OCI-LY7 (cell line): ENCODE measurements around the gene TMEM131L. TPM values are rescaled to one million over a fixed set of nuclear protein-coding genes. Genes with fewer than 3 reads are reported as not detected.

Experiments used
- BruUV-seq: library from RNA; stranded (reverse); fragments of 400-500 nt; replicated peaks from 2 replicates; lab custom pipeline; 2021; lab: Mats Ljungman, UMichigan
- CTCF ChIA-PET: fragments of 300-600 bp; sonication (Branson Sonifier 250); formaldehyde crosslinking; loops from one replicate; lab custom pipeline; 2022; ENCODE audit warnings: antibody characterized with exemption; ENCODE audit not compliant: unreplicated experiment; lab: Charles Lee
- POLR2A ChIA-PET: fragments of 300-600 bp; sonication (Branson Sonifier 250); formaldehyde crosslinking; loops from one replicate; lab custom pipeline; 2022; ENCODE audit warnings: antibody characterized with exemption; lab: Charles Lee
- DNase-seq: peaks from one replicate; pipeline ENCODE4 v3.0.0-alpha.2; 2015; ENCODE audit warnings: low spot score
- H2AFZ ChIP-seq: fragments of 200-600 bp; sonication (generic), shearing (Covaris generic); 2 replicates; pipeline ENCODE4 v1.6.1; 2014; ENCODE audit warnings: mild to moderate bottlenecking, antibody characterized with exemption, low read length, moderate library complexity
- H3K27ac ChIP-seq: fragments of 200-600 bp; sonication (generic); 2 replicates; pipeline ENCODE4 v1.5.1; 2014; ENCODE audit warnings: mixed run types, low read depth, mild to moderate bottlenecking, moderate library complexity, low read length, inconsistent platforms; ENCODE audit not compliant: poor library complexity, severe bottlenecking
- H3K36me3 ChIP-seq: fragments of 200-600 bp; sonication (generic); 2 replicates; pipeline ENCODE4 v1.6.1; 2014; ENCODE audit warnings: mild to moderate bottlenecking, antibody characterized with exemption, low read length, moderate library complexity, mixed read lengths; ENCODE audit not compliant: insufficient read depth
- H3K4me1 ChIP-seq: fragments of 200-600 bp; sonication (generic); 2 replicates; pipeline ENCODE4 v1.5.1; 2014; ENCODE audit warnings: mild to moderate bottlenecking, low read length; ENCODE audit not compliant: insufficient read depth, poor library complexity, severe bottlenecking
- H3K4me2 ChIP-seq: fragments of 200-600 bp; sonication (generic); 2 replicates; pipeline ENCODE4 v1.6.1; 2014; ENCODE audit warnings: mild to moderate bottlenecking, low read length
- H3K4me3 ChIP-seq: fragments of 200-600 bp; sonication (generic); 2 replicates; pipeline ENCODE4 v1.5.1; 2014; ENCODE audit warnings: mild to moderate bottlenecking, low read depth, low read length; ENCODE audit not compliant: poor library complexity, severe bottlenecking
- H3K79me2 ChIP-seq: fragments of 200-600 bp; sonication (generic); 2 replicates; pipeline ENCODE4 v1.6.1; 2016; ENCODE audit warnings: low read depth, mild to moderate bottlenecking, low read length, moderate library complexity, mixed read lengths; ENCODE audit not compliant: insufficient read depth
- H3K9me2 ChIP-seq: fragments of 200-600 bp; sonication (generic); 2 replicates; pipeline ENCODE4 v1.6.1; 2016; ENCODE audit warnings: mild to moderate bottlenecking, low read length, mixed read lengths; ENCODE audit not compliant: insufficient read depth
- H3K9me3 ChIP-seq: fragments of 200-600 bp; sonication (generic); 2 replicates; pipeline ENCODE4 v1.6.1; 2014; ENCODE audit warnings: mild to moderate bottlenecking, mixed run types, low read length, mixed read lengths
- H4K20me1 ChIP-seq: fragments of 200-600 bp; sonication (generic); 2 replicates; pipeline ENCODE4 v1.6.1; 2014; ENCODE audit warnings: mild to moderate bottlenecking, antibody characterized with exemption, low read length, moderate library complexity, mixed read lengths; ENCODE audit not compliant: insufficient read depth
- EZH2phosphoT487 ChIP-seq: fragments of 200-600 bp; sonication (generic); IDR thresholded peaks from 2 replicates; pipeline ENCODE4 v1.6.1; 2018; ENCODE audit warnings: low read depth, borderline replicate concordance, mild to moderate bottlenecking, mixed run types, antibody characterized with exemption, low read length, moderate library complexity, mixed read lengths
- intact Hi-C: fragments of 100-400 bp; cut with micrococcal nuclease; formaldehyde crosslinking; loops from one replicate; pipeline ENCODE4 v1.10.0; 2022; ENCODE audit not compliant: unreplicated experiment
- total RNA-seq, 2 experiments: library from RNA; depleted of rRNA in 1 of 2; stranded (reverse); fragments of >200 nt in 1 of 2; shearing (Covaris generic) in 1 of 2; gene quantifications; 2 replicates each; pipeline ENCODE4 v1.2.3, GENCODE V29; 2014 to 2022
- TF ChIP-seq, protein P1 (sequence below): fragments of 200-600 bp; sonication (generic); conservative IDR thresholded peaks from 2 replicates; pipeline ENCODE4 v1.5.1; 2014; ENCODE audit warnings: mild to moderate bottlenecking, antibody characterized with exemption, low read length, moderate library complexity, mixed read lengths

Gene TMEM131L
- total RNA-seq, 2 experiments from 2014 or later = 133 to 148 TPM

DNA sequence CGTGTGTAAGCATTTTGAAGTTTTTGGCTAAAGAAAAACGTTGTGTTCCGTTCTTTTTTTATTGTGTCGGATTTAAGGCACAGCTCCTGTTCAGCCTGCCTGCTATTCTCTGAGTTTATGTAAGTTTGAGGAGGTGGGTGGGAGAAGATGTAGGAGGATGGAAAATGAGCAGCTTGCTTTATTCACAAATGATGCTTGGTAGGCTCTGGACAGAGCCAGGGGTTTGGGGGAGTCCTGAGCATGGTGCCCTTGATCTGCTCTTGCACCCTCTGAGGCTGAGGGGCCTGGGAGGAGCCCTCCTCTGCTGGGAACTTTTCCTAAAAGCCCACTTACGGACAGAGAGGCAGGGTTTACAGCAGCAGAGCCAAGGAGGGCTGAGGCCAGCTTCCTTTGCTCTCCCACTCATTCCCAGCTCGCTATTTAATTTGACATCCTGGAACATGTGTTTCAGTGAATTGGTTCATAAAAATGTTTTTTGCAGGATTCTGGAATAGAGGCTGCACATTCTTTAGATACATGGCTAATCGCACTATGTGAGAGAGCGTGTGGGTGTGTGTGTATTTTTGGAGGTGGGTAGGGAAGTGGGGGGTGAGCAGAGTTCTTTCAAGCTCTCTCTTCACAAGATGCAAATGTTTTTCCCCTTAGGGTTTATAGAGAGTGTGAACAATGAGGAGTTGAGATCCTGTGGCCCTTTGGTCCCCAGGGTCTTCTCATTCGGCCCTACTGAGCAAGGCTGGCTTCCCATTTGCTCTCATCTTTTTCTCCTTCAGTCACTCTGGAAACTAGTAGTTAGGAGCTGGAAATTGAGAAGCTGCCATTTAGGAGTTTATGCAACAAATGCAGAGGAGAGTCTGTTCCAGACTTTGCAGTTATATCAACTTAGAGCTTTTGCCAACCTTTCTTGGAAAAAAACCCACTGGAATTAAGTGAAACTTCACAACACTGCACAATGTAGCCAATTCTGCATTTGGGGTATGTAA lies 32.1 kb downstream of the TMEM131L start:
- peaks cover 100% of the 10 kb centered on the region for H3K36me3 ChIP-seq
- peaks cover 62% of the 10 kb centered on the region for H3K4me1 ChIP-seq
- H3K9me2 ChIP-seq = no peaks in the 10 kb centered on the region
- H4K20me1 ChIP-seq = peaks cover 64% of the 10 kb centered on the region
- peak overlapping the region; percentile 57 for H3K4me2 ChIP-seq
- peak overlapping the region; percentile 45 for H3K27ac ChIP-seq
- H2AFZ ChIP-seq = no peak overlapping the region
- peak; percentile 61 for DNase-seq
- H3K79me2 ChIP-seq = peaks cover 100% of the 10 kb centered on the region
- H3K9me3 ChIP-seq = no peaks in the 10 kb centered on the region
- ChIA-PET POLR2A (interaction anchor here (0.6 to 2.8 kb wide), 15 partner anchors 11 to 175 kb away, joined by 3 to 15 read pairs (median 4); partner anchors contain the start of gene TMEM131L), CTCF (interaction anchor here (1.2 to 1.4 kb wide), 2 partner anchors 12 to 76 kb away, joined by 4 to 9 read pairs; no protein-coding TSS in a partner anchor)
- BruUV-seq = no TSS peak
- intact Hi-C loops = no loop called here
- TF ChIP-seq, protein P1, sequence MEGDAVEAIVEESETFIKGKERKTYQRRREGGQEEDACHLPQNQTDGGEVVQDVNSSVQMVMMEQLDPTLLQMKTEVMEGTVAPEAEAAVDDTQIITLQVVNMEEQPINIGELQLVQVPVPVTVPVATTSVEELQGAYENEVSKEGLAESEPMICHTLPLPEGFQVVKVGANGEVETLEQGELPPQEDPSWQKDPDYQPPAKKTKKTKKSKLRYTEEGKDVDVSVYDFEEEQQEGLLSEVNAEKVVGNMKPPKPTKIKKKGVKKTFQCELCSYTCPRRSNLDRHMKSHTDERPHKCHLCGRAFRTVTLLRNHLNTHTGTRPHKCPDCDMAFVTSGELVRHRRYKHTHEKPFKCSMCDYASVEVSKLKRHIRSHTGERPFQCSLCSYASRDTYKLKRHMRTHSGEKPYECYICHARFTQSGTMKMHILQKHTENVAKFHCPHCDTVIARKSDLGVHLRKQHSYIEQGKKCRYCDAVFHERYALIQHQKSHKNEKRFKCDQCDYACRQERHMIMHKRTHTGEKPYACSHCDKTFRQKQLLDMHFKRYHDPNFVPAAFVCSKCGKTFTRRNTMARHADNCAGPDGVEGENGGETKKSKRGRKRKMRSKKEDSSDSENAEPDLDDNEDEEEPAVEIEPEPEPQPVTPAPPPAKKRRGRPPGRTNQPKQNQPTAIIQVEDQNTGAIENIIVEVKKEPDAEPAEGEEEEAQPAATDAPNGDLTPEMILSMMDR = no peak
- no peak for TF ChIP-seq EZH2phosphoT487
- peak overlapping the region; percentile 27 for H3K4me3 ChIP-seq

DNA sequence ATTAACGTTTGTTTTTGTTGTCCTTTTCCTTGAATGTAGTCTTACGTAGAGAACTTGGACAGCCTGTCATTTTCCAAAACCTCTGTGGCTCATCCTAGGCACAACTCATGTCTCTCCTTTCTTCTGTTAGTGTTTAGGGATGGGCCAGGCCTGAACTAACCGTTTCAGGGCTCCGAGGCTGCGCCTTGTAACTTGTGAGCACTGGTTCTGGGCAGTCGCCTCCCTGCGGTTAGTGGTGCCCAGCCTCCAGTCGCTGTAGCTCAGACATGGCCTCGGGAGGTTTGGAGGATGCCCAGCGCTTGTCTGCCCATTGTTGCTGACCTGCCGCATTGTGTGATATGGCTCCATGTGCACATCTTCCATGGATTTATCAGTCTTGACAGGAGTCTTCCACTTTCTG lies 32.8 kb downstream of the TMEM131L start:
- no TSS peak for BruUV-seq
- Histone ChIP-seq H3K9me3 (no peaks in the 10 kb centered on the region), H3K4me1 (peaks cover 55% of the 10 kb centered on the region), H3K9me2 (no peaks in the 10 kb centered on the region), H4K20me1 (peaks cover 60% of the 10 kb centered on the region), H3K36me3 (peaks cover 99% of the 10 kb centered on the region), H2AFZ (no peak overlapping the region), H3K4me3 (no peak overlapping the region), H3K4me2 (peak overlapping the region; percentile 57; the same call in 1 of the 2 replicates), H3K27ac (peak overlapping the region; percentile 45), H3K79me2 (peaks cover 100% of the 10 kb centered on the region)
- no peak for TF ChIP-seq EZH2phosphoT487
- TF ChIP-seq, protein P1 = no peak
- ChIA-PET POLR2A (interaction anchor here (0.6 to 2.8 kb wide), 7 partner anchors 10 to 176 kb away, joined by 3 to 15 read pairs (median 5); partner anchors contain the start of gene TMEM131L), CTCF (no interaction called here)
- no peak for DNase-seq
- intact Hi-C loops = no loop called here
